ENCODE results near the gene CD83.

- TF ChIP-seq POLR2A (IDR thresholded peaks at IDR 0.05; ENCODE audit: low read depth, low read length): no peak
- no peak for TF ChIP-seq POLR2AphosphoS5 (IDR thresholded peaks at IDR 0.05; ENCODE audit: low read depth, low read length)
- no peak for TF ChIP-seq TAF1 (IDR thresholded peaks at IDR 0.05; ENCODE audit: borderline replicate concordance, low read depth, low read length)
These were observed 24.5 kb downstream of the CD83 start for GRCh38 chr6:14142063-14142450.

Measured in GM12892 (cell line).